K562 (cell line): Measurements from ENCODE around the gene SPINT2.
A peak's percentile ranks its signal among the peaks of the same experiment; 100 is the strongest.

ENCODE experiments used
- ADNP ChIP-seq: fragments of 200-800 bp; sonication (Bioruptor generic); IDR thresholded peaks from 2 replicates; pipeline ENCODE4 v1.6.1; 2016; ENCODE audit warnings: missing genetic modification characterization, missing compliant biosample characterization
- CBX5 ChIP-seq: IDR thresholded peaks from 2 replicates; pipeline ENCODE4 v1.6.1; 2014; ENCODE audit warnings: low read depth, borderline replicate concordance
- FOXP1 ChIP-seq: sonication (generic); formaldehyde crosslinking; IDR thresholded peaks from 2 replicates; pipeline ENCODE4 v1.8.0; 2022; ENCODE audit warnings: mild to moderate bottlenecking, missing genetic modification reagents
- NBN ChIP-seq: fragments of 450-650 bp; IDR thresholded peaks from 2 replicates; pipeline ENCODE4 v1.6.1; 2016; ENCODE audit warnings: low read depth, mild to moderate bottlenecking
- NR1H2 ChIP-seq: sonication (generic); formaldehyde crosslinking; IDR thresholded peaks from 2 replicates; pipeline ENCODE4 v1.4.0; 2020; ENCODE audit warnings: mild to moderate bottlenecking, missing genetic modification reagents
- NR2C2 ChIP-seq, 2 experiments: fragments of 200-800 bp in 1 of 2; sonication (Bioruptor generic) in 1 of 2; sonication (generic) in 1 of 2; formaldehyde crosslinking in 1 of 2; IDR thresholded peaks; 2 replicates each; pipeline versions ENCODE4 v1.6.1 to v1.8.0; 2016 to 2022; ENCODE audit warnings: mild to moderate bottlenecking in 1 of 2, missing compliant biosample characterization in 1 of 2, missing genetic modification characterization in 1 of 2, missing genetic modification reagents in 1 of 2
- RAD21 ChIP-seq, 2 experiments: fragments of 250-450 bp in 1 of 2; fragments of 450-650 bp in 1 of 2; sonication (Bioruptor Pico) in 1 of 2; formaldehyde crosslinking in 1 of 2; IDR thresholded peaks in 1 of 2; conservative IDR thresholded peaks in 1 of 2; 2 replicates each; pipeline versions ENCODE4 v1.4.0 to v1.8.0; 2020 to 2022; ENCODE audit warnings: mild to moderate bottlenecking in 2 of 2, moderate library complexity in 1 of 2
- SMARCB1 ChIP-seq: IDR thresholded peaks from 2 replicates; pipeline ENCODE4 v1.6.1; 2011; ENCODE audit warnings: improper control_type of control experiment, low read depth; ENCODE audit not compliant: insufficient read length
- TEAD2 ChIP-seq: fragments of 450-650 bp; IDR thresholded peaks from 2 replicates; pipeline ENCODE4 v1.6.1; 2016; ENCODE audit warnings: missing genetic modification characterization, control low read depth, missing compliant biosample characterization
- TFE3 ChIP-seq: fragments of 450-650 bp; formaldehyde crosslinking; IDR thresholded peaks from 2 replicates; pipeline ENCODE4 v1.4.0; 2020; ENCODE audit warnings: mild to moderate bottlenecking, mixed read lengths
- THRB ChIP-seq: fragments of 450-650 bp; formaldehyde crosslinking; conservative IDR thresholded peaks from 2 replicates; pipeline ENCODE4 v1.4.0; 2022; ENCODE audit warnings: mild to moderate bottlenecking, missing genetic modification characterization
- ZNF512 ChIP-seq: IDR thresholded peaks from 2 replicates; pipeline ENCODE4 v1.6.1; 2016; ENCODE audit warnings: missing genetic modification characterization, missing compliant biosample characterization

GRCh38 chr19:38336638-38337359 is 72.4 kb downstream of the SPINT2 start:
- TF ChIP-seq NR2C2 (CRISPR knock-in tag; IDR thresholded peaks at IDR 0.05) (no peak), NR2C2 (tag; IDR thresholded peaks at IDR 0.05) (no peak), NR1H2 (CRISPR knock-in tag) (no peak), THRB (CRISPR knock-in tag) (peak; percentile 76; the same call in 1 of the 2 replicates), RAD21 (CRISPR knock-in tag; conservative IDR thresholded peaks at IDR 0.05 in 1 of 2, IDR thresholded peaks at IDR 0.05 in 1 of 2) (no peak), SMARCB1 (no peak), ZNF512 (tag) (no peak), NBN (peak; percentile 89), FOXP1 (CRISPR knock-in tag) (no peak), CBX5 (0 out of 2 replicates have a peak, but pooled peaks have one; percentile 21), TFE3 (CRISPR knock-in tag) (no peak), TEAD2 (tag) (no peak), ADNP (tag) (no peak)
